IPS DF 6.9 (cell line): ENCODE results near the gene MID2.
A peak's percentile ranks its signal among the peaks of the same experiment; 100 is the strongest.

Experiments
- DNase-seq: peaks from one replicate; pipeline ENCODE4 v3.0.0-alpha.2; 2013; ENCODE audit warnings: low read depth, low spot score
- H3K27ac ChIP-seq: one replicate; pipeline ENCODE4 v1.5.1; 2013; ENCODE audit warnings: low read length, control low read depth
- H3K27me3 ChIP-seq: 2 replicates; pipeline ENCODE4 v1.6.1; 2013; ENCODE audit warnings: mild to moderate bottlenecking, low read length; ENCODE audit not compliant: control insufficient read depth, insufficient read depth
- H3K36me3 ChIP-seq: 2 replicates; pipeline ENCODE4 v1.6.1; 2013; ENCODE audit warnings: low read length; ENCODE audit not compliant: control insufficient read depth, insufficient read depth
- H3K4me1 ChIP-seq: 2 replicates; pipeline ENCODE4 v1.6.1; 2013; ENCODE audit warnings: low read length; ENCODE audit not compliant: control insufficient read depth, insufficient read depth
- H3K4me3 ChIP-seq: 2 replicates; pipeline ENCODE4 v1.5.1; 2013; ENCODE audit warnings: mild to moderate bottlenecking, low read length
- H3K9me3 ChIP-seq: 2 replicates; pipeline ENCODE4 v1.6.1; 2013; ENCODE audit warnings: low read length, inconsistent platforms; ENCODE audit not compliant: control insufficient read depth, insufficient read depth
- WGBS: extraction: QIAGEN DNeasy Blood & Tissue Kit; methylation state at CpG from one replicate; pipeline ENCODE4 v1.1.7; 2013; ENCODE audit warnings: mixed read lengths, missing lambda C conversion rate; ENCODE audit not compliant: insufficient read length, insufficient coverage; 5-methylcytosine and 5-hydroxymethylcytosine counted together

The MID2 gene

DNA sequence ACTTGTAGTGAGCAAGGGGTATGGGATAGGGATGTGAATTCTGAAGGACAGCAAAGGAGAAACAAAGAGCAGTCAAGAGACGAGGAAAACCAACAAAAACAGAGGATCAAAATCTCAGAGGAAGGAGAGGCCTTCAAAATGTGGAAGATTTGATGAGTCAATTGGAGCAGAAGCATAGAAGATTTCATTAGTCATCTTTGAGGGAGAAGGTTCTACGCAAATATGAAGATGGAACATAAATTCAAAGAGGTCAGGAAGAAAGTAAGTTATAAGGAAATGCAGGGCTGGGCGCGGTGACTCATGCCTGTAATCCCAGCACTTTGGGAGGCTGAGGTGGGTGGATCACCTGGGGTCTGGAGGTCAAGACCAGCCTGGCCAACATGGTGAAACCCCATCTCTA, 35.4 kb downstream of the MID2 start:
- no peaks in the 10 kb centered on the region for H3K27me3 ChIP-seq
- H3K9me3 ChIP-seq: no peaks in the 10 kb centered on the region
- WGBS: no CpG with 5 or more reads among the region's 4 CpGs
- H3K27ac ChIP-seq: no peak overlapping the region
- H3K36me3 ChIP-seq: no peaks in the 10 kb centered on the region
- H3K4me3 ChIP-seq: no peak overlapping the region
- no peak for DNase-seq
- no peaks in the 10 kb centered on the region for H3K4me1 ChIP-seq

DNA sequence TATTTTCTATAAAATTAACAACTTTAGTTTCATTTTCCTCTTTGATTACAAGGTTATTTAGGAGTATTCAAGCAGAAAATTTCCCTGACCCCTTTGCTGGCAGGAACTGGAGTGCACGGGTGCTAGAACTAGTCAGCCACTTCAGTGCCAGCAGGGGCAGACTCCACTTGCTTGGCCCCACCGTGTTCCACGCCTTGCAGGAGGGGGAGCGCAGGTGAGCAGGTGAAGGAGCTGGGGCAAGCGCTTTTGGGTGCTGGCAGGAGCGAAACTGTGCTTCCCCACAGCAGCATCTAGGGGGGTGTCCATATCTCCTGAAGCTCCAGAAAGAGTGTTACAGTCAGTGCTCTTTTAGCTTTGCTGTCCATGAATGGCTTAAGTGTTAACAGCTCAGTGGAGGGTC, 45.5 kb downstream of the MID2 start:
- H3K9me3 ChIP-seq: no peaks in the 10 kb centered on the region
- no peak for DNase-seq
- no peaks in the 10 kb centered on the region for H3K36me3 ChIP-seq
- H3K27ac ChIP-seq: no peak overlapping the region
- no peaks in the 10 kb centered on the region for H3K4me1 ChIP-seq
- H3K27me3 ChIP-seq: no peaks in the 10 kb centered on the region
- no peak overlapping the region for H3K4me3 ChIP-seq
- no CpG with 5 or more reads among the region's 6 CpGs for WGBS

DNA sequence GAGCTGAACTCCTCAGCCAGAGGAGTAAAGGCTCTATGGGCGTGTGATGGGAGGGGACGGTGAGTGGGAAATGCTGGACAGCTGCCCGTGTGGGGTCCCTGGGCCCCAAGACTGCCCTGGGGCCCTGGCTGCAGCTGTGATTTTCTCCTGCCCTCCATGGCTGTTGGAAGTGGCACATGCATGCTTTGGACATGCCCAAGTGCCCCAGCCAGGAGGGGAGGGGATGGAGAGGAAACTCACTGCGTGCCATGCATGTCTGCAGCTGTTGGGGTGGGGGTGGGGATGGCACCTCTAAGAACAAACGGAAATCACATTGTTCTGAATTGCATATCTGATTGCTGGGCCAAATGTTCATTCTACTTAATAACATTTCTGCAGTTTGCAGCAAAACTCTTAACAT, 52.4 kb downstream of the MID2 start:
- no peak for DNase-seq
- H3K4me3 ChIP-seq: no peak overlapping the region
- no peak overlapping the region for H3K27ac ChIP-seq
- H3K36me3 ChIP-seq: no peaks in the 10 kb centered on the region
- no peaks in the 10 kb centered on the region for H3K9me3 ChIP-seq
- no peaks in the 10 kb centered on the region for H3K4me1 ChIP-seq
- no peaks in the 10 kb centered on the region for H3K27me3 ChIP-seq
- no CpG with 5 or more reads among the region's 5 CpGs for WGBS

- Histone ChIP-seq H3K4me1 (no peaks in the 10 kb centered on the region), H3K27ac (no peak overlapping the region), H3K9me3 (no peaks in the 10 kb centered on the region), H3K4me3 (no peak overlapping the region), H3K36me3 (no peaks in the 10 kb centered on the region), H3K27me3 (no peaks in the 10 kb centered on the region)
- WGBS: no CpG with 5 or more reads among the region's 5 CpGs
- DNase-seq: no peak
These were observed 54.5 kb downstream of the MID2 start for GRCh38 chrX:107880054-107880610.

DNA sequence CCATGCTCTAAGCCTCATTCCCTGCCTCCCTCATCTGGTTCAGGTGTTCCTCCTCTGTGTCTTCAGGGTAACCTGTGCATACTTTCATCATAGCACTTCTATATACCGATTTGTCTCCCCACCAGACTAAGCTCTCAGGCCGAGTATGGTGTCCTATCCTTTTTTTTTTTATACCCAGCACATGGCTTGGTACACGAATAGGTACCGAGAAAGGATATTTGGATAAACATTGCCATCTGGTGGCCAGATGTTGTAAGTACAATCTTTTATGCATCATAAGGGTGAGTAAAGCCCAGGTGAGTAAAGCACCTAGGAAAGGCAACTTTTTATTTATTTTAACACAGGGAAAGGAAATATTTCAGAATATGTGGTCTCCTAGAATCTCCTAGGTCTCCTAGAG, 68.4 kb downstream of the MID2 start:
- H3K4me1 ChIP-seq: no peaks in the 10 kb centered on the region; the same call in 1 of the 2 replicates
- H3K4me3 ChIP-seq: no peak overlapping the region
- H3K27me3 ChIP-seq: no peaks in the 10 kb centered on the region
- no CpG with 5 or more reads among the region's 4 CpGs for WGBS
- H3K27ac ChIP-seq: no peak overlapping the region
- H3K9me3 ChIP-seq: no peaks in the 10 kb centered on the region
- no peaks in the 10 kb centered on the region for H3K36me3 ChIP-seq
- DNase-seq: peak; percentile 22

DNA sequence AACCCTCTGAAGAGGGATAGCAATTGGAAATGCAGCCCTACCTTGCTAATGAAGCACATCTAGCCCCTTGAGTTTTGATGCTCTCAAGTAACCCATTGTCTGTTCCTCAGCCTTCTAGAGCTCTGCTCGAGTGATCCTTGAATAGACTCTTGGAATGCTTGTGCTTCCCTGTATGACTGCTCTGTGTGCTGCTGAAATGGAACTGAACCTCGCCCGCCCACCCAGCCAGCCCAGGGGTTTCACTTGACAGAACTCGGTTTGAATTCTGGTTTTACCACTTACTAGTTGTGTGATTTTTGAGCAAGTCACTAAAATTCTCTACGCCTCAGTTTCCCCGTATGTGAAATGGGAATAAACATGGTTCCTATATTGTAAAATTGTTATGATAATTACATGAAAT, 77.1 kb downstream of the MID2 start:
- no peak overlapping the region for H3K4me3 ChIP-seq
- no CpG with 5 or more reads among the region's 6 CpGs for WGBS
- DNase-seq: no peak
- H3K27me3 ChIP-seq: no peaks in the 10 kb centered on the region
- no peaks in the 10 kb centered on the region for H3K36me3 ChIP-seq
- H3K4me1 ChIP-seq: no peaks in the 10 kb centered on the region; the same call in 1 of the 2 replicates
- H3K9me3 ChIP-seq: no peaks in the 10 kb centered on the region
- no peak overlapping the region for H3K27ac ChIP-seq

GRCh38 chrX:107905366-107905765, 79.7 kb downstream of the MID2 start:
- Histone ChIP-seq H3K9me3 (no peaks in the 10 kb centered on the region), H3K27me3 (no peaks in the 10 kb centered on the region), H3K36me3 (no peaks in the 10 kb centered on the region), H3K4me1 (no peaks in the 10 kb centered on the region), H3K27ac (no peak overlapping the region), H3K4me3 (no peak overlapping the region)
- no CpG with 5 or more reads among the region's 3 CpGs for WGBS
- no peak for DNase-seq

DNA sequence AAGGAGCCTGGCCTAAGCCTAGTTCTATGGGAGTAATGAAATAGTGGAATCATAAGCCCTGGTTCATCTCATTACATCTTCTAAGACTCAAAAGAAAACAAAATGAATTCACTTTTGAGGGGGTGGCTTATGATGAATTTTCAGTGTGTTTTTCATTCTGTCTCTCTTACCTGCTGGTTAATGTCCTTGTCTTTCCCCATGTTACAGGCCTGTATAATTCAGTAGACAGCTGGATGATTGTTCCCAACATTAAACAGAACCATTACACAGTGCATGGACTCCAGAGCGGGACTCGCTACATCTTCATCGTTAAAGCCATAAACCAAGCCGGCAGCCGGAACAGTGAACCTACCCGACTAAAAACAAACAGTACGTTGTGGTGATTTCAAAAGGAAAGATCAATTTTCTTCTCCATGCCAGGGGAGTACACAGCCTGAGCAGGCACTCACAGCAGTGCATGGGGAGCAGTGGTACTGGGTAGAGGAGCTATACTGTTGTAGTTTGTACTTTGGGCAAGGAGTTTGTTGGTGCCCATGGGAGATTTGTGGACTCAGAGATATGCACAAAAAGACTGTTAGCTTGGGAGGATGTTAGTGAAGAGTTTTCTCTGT, 98.6 kb downstream of the MID2 start:
- Histone ChIP-seq H3K27ac (no peak overlapping the region), H3K36me3 (no peaks in the 10 kb centered on the region), H3K27me3 (no peaks in the 10 kb centered on the region), H3K4me3 (no peak overlapping the region), H3K9me3 (no peaks in the 10 kb centered on the region), H3K4me1 (no peaks in the 10 kb centered on the region)
- no peak for DNase-seq
- WGBS: no CpG with 5 or more reads among the region's 7 CpGs

- no peaks in the 10 kb centered on the region for H3K27me3 ChIP-seq
- no peaks in the 10 kb centered on the region; the same call in 1 of the 2 replicates for H3K36me3 ChIP-seq
- H3K9me3 ChIP-seq: no peaks in the 10 kb centered on the region
- no peak overlapping the region for H3K27ac ChIP-seq
- no peak overlapping the region for H3K4me3 ChIP-seq
- no CpG with 5 or more reads among the region's 1 CpG for WGBS
- DNase-seq: no peak
- H3K4me1 ChIP-seq: no peaks in the 10 kb centered on the region
These were observed 108.6 kb downstream of the MID2 start for GRCh38 chrX:107934262-107934661.

GRCh38 chrX:107935200-107935599, 109.5 kb downstream of the MID2 start:
- Histone ChIP-seq H3K4me1 (no peaks in the 10 kb centered on the region), H3K27me3 (no peaks in the 10 kb centered on the region), H3K4me3 (no peak overlapping the region; the same call in 1 of the 2 replicates), H3K36me3 (no peaks in the 10 kb centered on the region; the same call in 1 of the 2 replicates), H3K27ac (no peak overlapping the region), H3K9me3 (no peaks in the 10 kb centered on the region)
- no peak for DNase-seq
- no CpG with 5 or more reads among the region's 7 CpGs for WGBS
